Activated CD8-positive, alpha-beta memory T cell treated with anti-CD3 and anti-CD28 coated beads, Interleukin-2, amount 50 U/mL, for 24 hours (primary cell): ENCODE measurements around the gene DPH6.
"Not testable (repeated sequence)": the region's sequence is repeated elsewhere in the genome, so short reads cannot be mapped to it uniquely, and the experiment has no call there.

Experiments
- DNase-seq: peaks from one replicate; pipeline ENCODE4 v3.0.0-alpha.2; 2020; ENCODE audit errors: extremely low read depth

DPH6 gene

DNA sequence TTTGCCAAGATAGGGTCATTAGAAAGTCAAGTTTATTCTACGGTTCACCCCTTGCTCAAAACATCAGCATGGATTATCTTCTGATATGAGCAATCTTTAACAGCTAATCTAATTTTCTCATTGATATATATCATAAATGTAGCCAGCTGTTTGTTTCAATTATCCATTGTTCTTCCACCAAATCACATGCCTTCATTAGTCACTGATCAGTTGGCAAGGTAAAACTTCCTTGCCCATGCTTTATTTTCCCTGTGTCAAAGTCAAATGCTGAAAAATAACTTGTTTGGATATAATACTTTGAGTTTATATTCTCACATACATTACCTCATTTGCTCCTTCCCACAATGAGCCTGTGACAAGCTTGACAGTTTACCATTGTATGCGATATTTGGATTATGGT lies 60.6 kb downstream of the DPH6 start:
- DNase-seq: no peak

DNA sequence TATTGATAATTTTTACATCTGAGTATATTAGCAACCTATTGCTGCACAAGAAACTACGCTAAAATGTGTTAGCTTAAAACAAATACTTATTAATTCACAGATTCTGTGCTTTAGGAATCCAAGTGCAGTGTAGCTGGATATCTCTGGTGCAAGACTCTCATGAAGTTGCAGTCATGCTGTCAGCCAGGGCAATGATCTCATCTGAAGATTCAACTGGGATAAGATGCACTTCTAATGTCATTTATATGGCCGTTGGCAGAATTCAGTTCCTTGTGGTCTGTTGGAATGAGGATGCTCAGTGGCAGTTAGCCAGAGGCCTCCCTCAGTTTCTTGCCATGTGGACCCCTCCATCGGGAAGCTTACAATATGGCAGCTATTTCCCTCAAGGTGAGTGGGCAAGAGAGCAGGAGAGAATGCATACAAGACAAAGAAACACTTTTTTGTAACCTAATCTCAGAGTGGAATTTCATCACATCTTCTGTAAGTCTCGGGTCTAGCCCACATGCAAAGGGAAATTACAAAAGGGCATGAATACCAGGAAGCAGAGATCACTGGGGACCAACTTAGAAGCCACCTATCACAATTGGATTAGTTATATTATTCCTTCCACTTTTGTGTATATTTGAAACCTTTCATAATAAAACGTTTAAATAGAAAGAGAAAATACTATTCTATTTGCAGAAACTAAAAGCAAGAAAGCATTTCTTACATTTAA lies 61.6 kb downstream of the DPH6 start:
- DNase-seq: no peak

DNA sequence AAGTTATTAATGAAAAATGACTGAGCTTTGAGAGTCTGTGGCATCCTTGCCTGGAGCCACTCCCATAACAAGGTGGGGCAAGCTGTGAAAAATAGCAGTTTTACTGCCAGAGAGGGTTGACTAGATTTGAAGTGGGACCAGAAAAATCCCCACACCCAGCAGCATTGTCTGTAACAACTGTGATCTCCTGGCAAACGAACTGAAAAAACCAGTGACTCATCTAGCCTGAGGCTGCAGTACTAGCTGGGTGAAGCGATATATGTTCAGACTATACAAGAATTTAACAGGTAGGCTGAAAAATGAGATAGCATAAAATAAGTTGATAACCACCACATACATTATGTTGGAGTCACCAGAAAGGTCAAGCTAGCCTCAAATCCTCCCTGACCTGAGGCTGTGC lies 64.0 kb downstream of the DPH6 start:
- no peak for DNase-seq

DNA sequence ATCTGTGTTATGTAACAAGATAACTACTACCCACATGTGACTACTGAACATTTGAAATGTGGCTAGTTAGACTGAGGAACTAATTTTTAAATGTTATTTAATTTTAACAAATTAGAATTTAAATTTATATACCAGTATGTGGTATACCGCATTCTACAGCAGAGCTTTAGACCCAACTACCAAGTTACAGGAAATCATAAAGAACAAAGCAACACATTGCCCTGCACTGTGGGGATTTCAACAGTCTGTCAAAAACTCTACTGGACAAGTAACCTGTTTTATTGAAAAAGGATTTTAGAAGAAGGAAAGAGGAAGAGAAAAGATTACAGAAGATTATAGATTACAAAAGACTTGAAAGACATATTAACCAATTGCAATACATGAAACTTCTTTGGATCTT lies 64.9 kb downstream of the DPH6 start:
- no peak for DNase-seq

DNA sequence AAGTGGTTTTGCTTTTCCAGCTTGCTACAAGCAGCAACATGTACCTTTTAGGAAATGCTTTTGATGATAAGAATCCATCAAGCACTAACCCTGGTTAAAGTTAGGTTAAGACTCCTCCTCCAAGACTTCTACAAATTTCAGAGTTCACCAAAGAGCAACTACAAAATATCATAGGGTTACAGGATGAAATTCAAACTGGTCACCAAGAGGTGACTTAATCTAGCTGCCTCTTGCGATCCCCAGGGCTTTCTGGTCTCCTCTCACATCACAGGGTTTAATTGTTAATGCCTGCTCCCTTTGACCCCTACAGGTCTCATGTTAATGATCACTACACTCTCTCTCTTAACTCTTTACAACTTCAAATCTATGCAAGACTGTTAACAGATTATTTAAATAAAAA lies 66.5 kb downstream of the DPH6 start:
- DNase-seq: no peak

DNA sequence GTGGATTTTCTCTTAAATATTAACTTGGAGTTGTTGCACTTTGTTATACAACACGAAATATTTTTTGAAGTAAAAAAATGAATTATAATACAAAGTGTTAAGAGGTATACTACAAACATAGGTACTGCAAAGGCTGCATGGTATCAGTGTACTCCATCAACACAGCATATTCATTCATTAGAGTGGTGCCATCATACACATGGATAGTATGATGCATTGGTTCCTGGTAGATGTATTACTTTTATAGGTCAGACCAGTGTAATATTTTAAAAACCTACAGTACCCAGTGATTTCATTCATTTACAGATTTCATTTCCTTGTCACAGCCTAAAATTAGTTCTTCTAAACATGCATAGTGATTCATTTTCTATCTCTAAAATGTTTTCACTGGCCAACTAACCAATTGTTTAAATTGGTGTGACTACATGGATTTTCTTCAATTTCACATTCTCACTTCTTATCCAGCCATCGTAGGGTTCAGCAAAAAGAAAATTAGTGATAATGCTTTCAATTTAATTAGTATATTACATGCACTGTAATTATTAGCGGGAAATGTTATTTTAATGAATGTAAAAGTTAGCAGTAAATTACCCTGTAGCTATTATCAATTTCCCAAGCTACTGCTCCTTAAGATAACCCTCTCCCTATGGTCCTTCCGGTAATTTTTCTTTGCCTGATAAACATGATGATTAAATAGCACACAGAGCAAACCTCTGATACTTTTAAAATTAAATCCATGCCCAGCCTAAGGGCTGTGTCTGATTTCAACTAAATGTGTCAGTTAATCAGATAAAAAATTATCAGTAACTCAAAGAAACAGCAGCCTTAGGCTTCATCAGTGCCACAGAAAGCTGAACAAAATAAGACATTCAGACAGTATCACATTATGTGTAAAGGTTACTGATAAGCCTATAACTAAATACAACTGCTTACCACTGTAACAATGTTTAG lies 68.4 kb downstream of the DPH6 start:
- no peak for DNase-seq

DNA sequence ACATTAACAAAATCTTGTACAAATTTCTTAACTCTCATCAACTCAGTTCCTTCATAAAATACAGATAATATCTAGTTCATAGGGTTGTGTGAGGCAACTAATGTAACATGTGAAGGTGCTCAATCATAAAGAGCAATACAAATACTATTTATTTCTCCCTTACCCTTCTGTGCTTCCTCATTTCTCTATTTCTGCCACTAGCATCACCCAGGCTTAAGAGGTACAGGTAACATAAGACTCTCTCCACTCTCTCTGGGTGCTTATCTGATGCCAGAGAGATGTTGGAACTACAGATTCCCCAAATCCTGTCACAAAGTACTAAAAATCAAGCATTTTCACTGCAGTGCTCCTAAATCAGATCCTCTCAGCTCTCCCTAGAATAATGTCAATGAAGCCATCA lies 74.9 kb downstream of the DPH6 start:
- DNase-seq: no peak

DNA sequence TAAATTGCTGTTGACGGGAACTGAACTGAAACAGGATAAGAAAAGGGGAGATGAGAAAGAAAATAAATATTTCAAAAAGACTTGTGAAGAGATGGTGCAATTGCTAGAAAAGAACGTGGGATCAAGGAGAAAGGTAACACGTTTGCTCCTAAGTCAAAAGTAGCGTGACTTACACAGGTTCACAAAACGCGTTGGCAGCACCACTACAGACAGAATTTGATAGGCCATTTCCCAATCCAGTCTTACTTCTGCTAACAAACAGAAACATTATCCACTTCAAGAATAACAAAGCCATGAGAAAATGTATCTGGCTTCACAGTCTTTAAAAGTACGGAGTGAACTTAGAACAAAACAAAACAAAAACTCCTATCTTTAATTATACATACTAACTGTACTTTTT lies 75.5 kb downstream of the DPH6 start:
- no peak for DNase-seq

DNA sequence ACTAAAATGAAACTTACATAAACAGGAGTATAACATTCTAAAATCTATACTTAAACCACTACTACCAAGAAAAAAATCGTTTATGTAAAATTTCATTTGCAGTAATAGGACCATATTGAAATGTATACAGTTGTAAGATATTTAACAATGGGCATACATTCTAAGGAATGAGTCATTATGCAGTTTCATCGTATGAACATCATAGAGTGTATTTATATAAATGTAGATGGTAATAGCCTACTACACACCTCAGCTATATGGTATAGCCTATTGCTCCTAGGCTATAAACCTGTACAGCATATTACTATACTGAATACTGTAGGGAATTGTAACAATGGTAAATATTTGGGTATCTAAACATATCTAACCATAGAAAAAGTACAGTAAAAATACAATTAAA lies 79.5 kb downstream of the DPH6 start:
- no peak for DNase-seq

DNA sequence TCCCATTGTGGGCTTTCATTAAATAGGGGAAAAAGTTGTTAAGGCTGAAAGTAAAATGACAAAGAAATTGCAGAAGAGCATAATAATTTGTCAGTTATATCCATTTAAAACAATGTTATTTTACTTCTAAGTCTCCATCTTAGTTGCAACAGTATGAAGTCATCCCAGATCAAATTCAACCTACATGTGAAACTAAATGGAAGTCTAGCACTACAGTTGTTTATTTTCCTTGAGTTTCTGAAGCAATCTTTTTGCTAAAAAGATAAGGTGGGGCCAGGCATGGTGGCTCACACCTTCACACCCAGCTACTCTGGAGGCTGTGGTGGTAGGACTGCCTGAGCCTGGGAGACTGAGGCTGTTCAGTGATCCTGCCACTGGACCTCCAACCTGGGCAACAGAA lies 80.2 kb downstream of the DPH6 start:
- DNase-seq: no peak

DNA sequence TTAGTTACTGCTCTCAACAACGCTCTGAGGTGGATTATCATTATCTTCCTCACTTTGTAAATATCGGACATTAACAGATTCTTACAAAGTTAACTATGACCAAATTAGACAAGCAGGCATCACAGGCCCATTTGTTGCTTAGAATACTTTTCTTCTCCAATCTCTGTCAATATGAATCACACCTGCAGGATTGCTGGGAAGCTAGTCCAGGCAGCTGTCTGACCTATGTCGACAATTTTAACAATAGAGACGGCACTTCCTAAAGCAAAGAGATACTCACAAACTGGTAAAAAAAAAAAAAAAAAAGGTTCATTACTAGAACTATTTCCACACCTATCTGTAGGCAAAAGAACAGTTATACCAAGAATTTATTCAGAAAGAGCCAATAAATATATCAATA lies 85.3 kb downstream of the DPH6 start:
- DNase-seq: no peak

DNA sequence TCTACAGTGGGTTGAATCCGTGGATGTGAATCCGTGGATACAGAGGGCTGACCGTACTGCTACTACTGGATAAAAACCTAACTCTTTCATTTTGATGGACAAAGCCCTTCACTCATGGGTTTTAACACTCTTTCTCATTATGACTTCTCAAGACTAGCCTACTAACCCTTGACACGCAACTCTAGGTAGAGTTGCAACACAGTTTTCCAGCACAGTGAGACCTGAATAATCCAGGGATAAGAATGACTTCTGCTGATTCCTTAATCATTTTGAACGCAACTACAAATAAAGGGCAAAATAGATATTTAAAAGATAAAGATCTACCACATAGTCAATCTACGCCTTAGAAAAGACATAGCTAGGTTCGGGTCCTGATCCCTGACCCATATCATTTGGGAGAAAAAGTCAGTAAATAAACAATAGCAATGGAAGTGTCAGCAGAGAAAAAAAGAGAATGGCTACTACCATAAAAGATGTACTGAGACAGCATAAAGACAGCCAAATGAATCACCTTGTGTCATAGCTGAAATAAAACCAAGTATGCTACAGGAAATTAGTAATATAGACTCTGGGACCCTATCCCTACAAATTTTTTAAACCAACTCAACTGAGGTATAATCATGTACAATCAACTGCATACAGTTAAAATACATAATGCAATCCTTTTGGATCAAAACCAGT lies 87.6 kb downstream of the DPH6 start:
- no peak for DNase-seq

DNA sequence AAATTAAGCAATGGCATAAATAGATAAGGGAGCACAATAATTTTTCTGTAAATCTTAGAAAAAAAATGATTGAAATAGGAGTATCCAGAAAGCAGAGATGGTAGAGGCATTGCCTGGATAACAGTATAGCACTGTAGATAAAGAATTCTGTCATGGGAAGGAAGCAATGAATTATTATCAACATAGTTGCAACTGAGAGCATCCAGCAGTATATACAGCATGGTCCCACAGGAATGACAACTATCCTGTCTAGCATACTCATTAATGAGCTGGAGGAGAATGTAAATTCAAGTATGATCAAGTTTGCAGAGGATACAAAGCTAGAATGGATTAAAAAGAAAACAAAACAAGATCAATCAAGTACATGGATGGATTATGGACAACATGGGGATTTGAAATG lies 90.8 kb downstream of the DPH6 start:
- no peak for DNase-seq

DNA sequence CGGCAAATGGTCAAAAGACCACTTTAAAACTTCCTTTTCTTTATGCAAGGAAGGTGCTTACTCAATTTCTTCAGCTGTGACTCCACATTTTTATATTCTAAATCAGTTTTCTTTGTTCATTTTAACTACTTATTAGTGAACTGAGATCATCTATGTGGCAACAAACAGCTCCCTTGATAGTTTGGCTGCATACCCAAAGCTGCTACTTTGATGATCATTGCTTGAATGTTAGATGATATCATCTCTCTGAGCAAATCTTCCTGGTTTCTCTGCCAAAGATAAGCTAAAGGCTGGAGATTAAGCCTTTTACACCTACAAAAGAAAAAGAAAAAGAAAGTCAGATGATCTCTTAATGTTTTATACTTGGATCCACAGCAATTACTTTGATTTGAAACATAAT lies 95.5 kb downstream of the DPH6 start:
- no peak for DNase-seq

DNA sequence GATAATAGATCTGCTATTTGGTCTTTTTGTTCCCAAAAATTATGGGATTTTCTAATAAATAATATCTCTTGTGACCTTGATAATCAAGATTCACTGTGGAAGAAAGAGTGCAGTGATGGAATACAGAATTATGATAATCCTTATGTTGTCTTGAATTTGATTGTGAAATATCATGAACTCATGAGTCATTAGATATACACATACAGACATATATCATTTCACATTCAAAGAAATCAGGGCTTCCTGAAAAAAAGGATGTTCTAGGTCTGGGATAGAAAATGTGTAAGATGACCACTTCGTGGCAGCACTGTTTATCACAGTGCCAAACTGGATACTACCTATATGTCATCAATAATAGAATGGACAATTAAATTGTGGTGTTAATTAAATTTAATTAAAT lies 97.7 kb downstream of the DPH6 start:
- DNase-seq: no peak

DNA sequence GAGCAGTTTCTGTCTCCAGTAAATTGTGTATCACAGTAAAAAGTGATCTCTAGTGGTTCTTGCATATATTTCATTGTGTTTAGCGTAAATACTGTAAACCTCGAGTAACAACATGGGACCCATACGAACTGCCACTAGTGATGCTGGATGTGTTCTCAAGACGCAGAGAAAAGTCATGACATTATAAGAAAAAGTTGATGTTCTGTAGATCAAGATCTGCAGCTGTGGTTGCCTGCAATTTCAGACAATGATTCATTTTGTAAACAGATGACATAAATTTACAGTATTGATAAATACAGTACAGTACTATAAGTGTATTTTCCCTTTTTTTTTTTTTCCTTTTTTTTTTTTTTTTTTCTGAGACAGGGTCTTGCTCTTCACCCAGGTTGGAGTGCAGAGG lies 100.1 kb downstream of the DPH6 start:
- no peak for DNase-seq

DNA sequence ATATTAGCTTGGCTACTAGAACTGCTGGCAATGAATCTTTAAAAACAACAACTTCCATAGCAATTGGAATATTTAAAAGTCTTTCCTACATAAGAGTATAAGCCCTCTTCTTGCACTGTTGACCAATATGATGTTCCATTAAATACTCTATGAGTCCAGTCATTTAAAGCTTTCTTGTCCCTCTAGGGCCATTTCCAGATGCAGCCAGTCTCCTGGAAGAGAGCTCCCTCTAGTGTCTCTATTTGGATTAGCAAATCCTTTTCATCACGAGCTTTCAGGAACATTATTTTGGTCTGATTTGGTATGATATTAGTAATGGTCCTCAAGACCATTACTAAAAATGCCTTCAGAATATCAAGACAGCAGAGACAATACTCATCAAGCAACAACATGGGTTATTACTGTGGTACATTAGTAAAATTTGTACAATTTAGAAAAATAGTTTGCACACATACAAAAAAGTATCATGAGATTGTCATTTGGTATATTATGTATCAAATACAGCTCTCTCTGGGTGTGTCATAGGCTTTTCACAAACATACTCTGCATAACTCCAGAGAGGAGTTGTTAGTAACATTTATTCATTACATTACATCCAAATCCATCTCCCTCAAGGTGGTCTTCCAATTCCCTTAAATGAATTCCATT lies 101.3 kb downstream of the DPH6 start:
- DNase-seq: no peak

DNA sequence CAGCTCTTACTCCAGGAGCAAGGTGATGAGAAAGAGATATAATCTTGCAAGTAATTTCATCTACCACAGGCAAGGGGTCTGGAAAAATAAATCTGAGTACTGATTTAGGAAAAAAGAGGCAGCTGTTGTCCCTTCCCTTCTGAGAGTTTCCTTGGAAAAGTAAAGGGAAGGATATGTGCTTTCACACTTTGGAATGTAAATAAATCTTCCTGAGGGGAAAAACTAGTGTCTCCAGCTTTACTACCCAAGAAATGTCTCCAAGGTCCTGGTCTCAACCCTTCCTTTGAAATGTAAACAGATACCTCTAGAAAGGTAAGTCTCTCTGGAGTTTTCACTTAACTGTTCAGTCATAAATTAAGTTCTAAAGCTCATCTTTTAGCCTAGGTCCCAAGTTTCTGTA lies 102.6 kb downstream of the DPH6 start:
- DNase-seq: no peak

DNA sequence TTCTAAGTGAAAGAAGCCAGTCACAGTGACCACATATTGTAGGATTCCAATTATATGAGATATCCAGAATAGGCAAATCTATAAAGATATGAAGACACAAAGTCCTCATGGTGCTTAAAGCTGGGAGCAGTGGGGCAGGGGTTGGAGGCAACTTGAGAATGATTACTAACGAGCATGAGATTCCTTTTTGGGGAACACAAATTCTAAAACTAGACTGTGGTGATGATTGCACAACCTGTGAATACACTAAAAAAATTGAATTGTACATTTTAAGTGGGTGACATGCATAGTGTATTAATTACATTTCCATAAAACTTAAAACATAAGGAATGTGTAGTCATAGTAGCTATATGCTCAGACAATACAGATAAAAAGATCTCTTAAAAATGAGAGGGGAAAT lies 103.2 kb downstream of the DPH6 start:
- DNase-seq: no peak

DNA sequence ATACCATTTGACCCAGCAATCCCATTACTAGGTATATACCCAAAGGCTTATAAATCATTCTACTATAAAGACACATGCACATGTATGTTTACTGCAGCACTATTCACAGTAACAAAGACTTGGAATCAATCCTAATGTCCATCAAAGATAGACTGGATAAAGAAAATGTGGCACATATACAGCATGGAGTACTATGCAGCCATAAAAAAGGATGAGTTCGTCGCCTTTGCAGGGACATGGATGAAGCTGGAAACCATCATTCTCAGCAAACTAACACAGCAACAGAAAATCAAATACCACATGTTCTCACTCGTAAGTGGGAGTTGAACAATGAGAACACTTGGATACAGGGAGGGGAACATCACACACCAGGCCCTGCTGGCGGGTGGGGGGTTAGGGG lies 104.7 kb downstream of the DPH6 start:
- not testable (repeated sequence) for DNase-seq

DNA sequence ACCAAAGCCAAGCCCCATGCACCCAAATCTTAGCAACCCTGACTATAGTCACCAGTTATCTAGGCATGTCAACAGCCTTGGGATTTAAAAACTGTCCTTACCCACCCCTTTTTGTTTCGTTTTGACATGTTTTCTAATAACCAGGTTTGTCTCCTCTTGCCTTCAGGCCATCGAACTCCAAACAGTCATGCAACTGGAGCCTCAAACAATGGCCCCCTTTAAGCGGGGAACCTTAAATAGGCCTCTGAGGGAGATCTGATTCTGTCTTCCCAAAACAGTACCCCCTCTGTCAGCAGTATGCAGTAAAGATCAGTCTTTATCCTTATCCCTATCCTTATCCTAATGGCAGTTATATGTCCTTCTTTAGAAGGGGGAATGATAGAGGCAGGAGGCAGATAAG lies 105.7 kb downstream of the DPH6 start:
- DNase-seq: no peak

DNA sequence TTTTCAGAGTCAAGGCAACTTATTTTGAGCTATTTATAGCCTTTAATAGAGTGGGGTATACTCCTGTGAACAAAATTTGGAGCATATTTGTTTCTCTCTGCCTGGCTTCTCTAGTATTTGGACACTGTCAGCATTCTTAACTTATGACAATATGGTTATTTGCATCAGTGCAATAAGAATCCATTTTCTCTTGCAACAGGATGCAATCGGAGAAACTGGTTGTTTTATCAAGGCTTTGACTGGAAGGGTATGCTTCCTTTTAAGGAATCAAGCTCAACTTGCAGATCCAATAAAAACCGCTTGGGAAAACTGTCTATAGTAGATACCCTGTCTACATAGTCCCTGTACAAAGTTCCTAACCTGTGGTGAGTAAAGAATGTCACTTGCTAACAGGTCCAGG lies 106.7 kb downstream of the DPH6 start:
- no peak for DNase-seq
